Hematopoietic multipotent progenitor cell treated with erythropoietin and hydrocortisone succinate and interleukin-3 and kit ligand, for 15 days (in vitro differentiated cells): ENCODE data around the gene EPB41L4A.

Experiments used
- DNase-seq: peaks from one replicate; pipeline ENCODE4 v3.0.0-alpha.2; 2015; ENCODE audit warnings: low spot score

Gene EPB41L4A

GRCh38 chr5:112156211-112156610, 262.9 kb downstream of the EPB41L4A start:
- no peak for DNase-seq

- no peak for DNase-seq
Measured at GRCh38 chr5:112154940-112155686, 264.0 kb downstream of the EPB41L4A start.

GRCh38 chr5:112149727-112150126, 269.4 kb downstream of the EPB41L4A start:
- no peak for DNase-seq

GRCh38 chr5:112146323-112147226, 272.5 kb downstream of the EPB41L4A start:
- peak; percentile 67 for DNase-seq

GRCh38 chr5:112143690-112144089, 275.4 kb downstream of the EPB41L4A start:
- no peak for DNase-seq

GRCh38 chr5:112142769-112143270, 276.3 kb downstream of the EPB41L4A start:
- no peak for DNase-seq

- no peak for DNase-seq
Measured at GRCh38 chr5:112141582-112141981, 277.5 kb downstream of the EPB41L4A start.

GRCh38 chr5:112138526-112138925, 280.6 kb downstream of the EPB41L4A start:
- no peak for DNase-seq

- no peak for DNase-seq
Measured at GRCh38 chr5:112136773-112137172, 282.3 kb downstream of the EPB41L4A start.

- no peak for DNase-seq
Measured at GRCh38 chr5:112127861-112128260, 291.2 kb downstream of the EPB41L4A start.

GRCh38 chr5:112126982-112127381, 292.1 kb downstream of the EPB41L4A start:
- no peak for DNase-seq

- DNase-seq = no peak
Measured at GRCh38 chr5:112125903-112126302, 293.2 kb downstream of the EPB41L4A start.

- no peak for DNase-seq
Measured at GRCh38 chr5:112124788-112125187, 294.3 kb downstream of the EPB41L4A start.

GRCh38 chr5:112123086-112123485, 296.0 kb downstream of the EPB41L4A start:
- DNase-seq = no peak

- DNase-seq = no peak
Measured at GRCh38 chr5:112122353-112122752, 296.7 kb downstream of the EPB41L4A start.

- DNase-seq = no peak
Measured at GRCh38 chr5:112121258-112121657, 297.8 kb downstream of the EPB41L4A start.

GRCh38 chr5:112119969-112120368, 299.1 kb downstream of the EPB41L4A start:
- no peak for DNase-seq

- no peak for DNase-seq
Measured at GRCh38 chr5:112119508-112119907, 299.6 kb downstream of the EPB41L4A start.

GRCh38 chr5:112117551-112117950, 301.5 kb downstream of the EPB41L4A start:
- no peak for DNase-seq

GRCh38 chr5:112116371-112116770, 302.7 kb downstream of the EPB41L4A start:
- DNase-seq = no peak

- DNase-seq = no peak
Measured at GRCh38 chr5:112113565-112113964, 305.5 kb downstream of the EPB41L4A start.
